ACC112 (cell line): Measurements from ENCODE around the gene INPP4A.

Experiments used
- H2AFZ ChIP-seq: fragments of 200-600 bp; sonication (generic); one replicate; pipeline ENCODE4 v1.6.0; 2017; ENCODE audit warnings: antibody characterized with exemption, low read length; ENCODE audit not compliant: unreplicated experiment
- H3K27ac ChIP-seq: fragments of 200-600 bp; sonication (generic); 2 replicates; pipeline ENCODE4 v1.5.1; 2014; ENCODE audit warnings: low read depth, mild to moderate bottlenecking, antibody characterized with exemption, low read length, moderate library complexity
- H3K27me3 ChIP-seq: fragments of 200-600 bp; sonication (generic); 2 replicates; pipeline ENCODE4 v1.6.1; 2014; ENCODE audit warnings: mild to moderate bottlenecking, antibody characterized with exemption, low read length, moderate library complexity, mixed read lengths; ENCODE audit not compliant: insufficient read depth
- H3K36me3 ChIP-seq: fragments of 200-600 bp; sonication (generic); 2 replicates; pipeline ENCODE4 v1.6.1; 2016; ENCODE audit warnings: mild to moderate bottlenecking, antibody characterized with exemption, low read length, moderate library complexity, mixed read lengths; ENCODE audit not compliant: insufficient read depth
- H3K4me1 ChIP-seq: fragments of 200-600 bp; sonication (generic); one replicate; pipeline ENCODE4 v1.6.1; 2016; ENCODE audit warnings: low read length, mixed read lengths; ENCODE audit not compliant: insufficient read depth, unreplicated experiment, control insufficient read depth
- H3K4me3 ChIP-seq: fragments of 200-600 bp; sonication (generic); 2 replicates; pipeline ENCODE4 v1.5.1; 2014; ENCODE audit warnings: mild to moderate bottlenecking, low read depth, low read length
- H3K79me2 ChIP-seq: fragments of 200-600 bp; sonication (generic); one replicate; pipeline ENCODE4 v1.6.0; 2016; ENCODE audit warnings: low read length; ENCODE audit not compliant: control insufficient read depth, unreplicated experiment, insufficient read depth

The INPP4A gene

DNA sequence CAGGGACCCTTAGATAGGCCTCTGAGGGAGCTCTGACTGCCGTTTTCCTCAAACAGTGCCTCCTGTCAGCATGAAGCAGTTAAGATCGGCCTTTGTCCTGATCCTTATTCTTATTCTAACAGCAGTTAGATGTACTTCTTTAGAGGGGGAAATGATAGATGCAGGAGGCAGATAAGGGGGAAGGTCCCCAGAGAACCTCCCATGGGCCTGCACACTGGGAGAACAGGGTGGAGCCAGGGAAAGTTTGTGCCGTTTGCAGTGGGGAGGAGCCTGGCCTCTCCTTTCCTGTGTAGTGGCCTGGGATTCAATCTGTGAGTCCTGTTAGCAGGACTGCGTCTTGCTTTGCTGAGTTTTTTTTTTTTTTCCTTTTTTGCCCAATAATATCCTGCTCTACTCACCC is 7.9 kb upstream of the INPP4A start:
- no peak overlapping the region for H3K4me3 ChIP-seq
- H3K4me1 ChIP-seq = no peaks in the 10 kb centered on the region
- H3K27me3 ChIP-seq = peaks cover 18% of the 10 kb centered on the region; the same call in 1 of the 2 replicates
- no peak overlapping the region for H2AFZ ChIP-seq
- H3K79me2 ChIP-seq = no peaks in the 10 kb centered on the region
- H3K27ac ChIP-seq = no peak overlapping the region
- H3K36me3 ChIP-seq = no peaks in the 10 kb centered on the region

- H3K36me3 ChIP-seq = no peaks in the 10 kb centered on the region
- no peak overlapping the region for H3K27ac ChIP-seq
- H3K27me3 ChIP-seq = peaks cover 17% of the 10 kb centered on the region; the same call in 1 of the 2 replicates
Measured at GRCh38 chr2:98438190-98439133, 6.2 kb upstream of the INPP4A start.

DNA sequence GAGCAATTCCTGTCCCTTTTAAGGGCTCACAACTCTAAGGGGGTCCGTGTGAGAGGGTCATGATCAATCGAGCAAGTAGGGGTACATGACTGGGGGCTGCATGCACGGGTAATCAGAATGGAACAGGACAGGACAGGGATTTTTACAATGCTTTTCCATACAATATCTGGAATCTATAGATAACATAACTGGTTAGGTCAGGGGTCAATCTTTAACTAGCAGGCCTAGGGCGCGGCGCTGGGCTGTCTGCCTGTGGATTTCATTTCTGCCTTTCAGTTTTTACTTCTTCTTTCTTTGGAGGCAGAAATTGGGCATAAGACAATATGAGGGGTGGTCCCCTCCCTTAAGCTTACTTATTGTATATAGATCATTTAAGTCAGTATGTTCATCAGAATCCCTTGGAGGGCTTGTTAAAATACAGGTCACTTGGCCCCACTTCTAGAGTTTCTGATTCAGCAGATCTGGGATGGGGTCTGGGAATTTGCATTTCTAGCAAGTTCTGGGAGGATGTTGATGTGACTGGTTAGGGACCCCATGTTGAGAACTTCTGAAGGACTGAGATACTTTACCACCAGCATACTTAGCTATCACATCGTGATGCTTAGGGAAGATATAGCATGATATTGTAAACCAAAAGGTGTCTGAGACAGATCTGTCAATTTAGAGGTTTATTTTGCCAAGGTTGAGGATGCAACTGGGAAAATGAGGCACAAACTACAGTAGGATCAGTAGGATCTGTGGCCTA is 2.8 kb upstream of the INPP4A start:
- Histone ChIP-seq H3K27me3 (peaks cover 15% of the 10 kb centered on the region; the same call in 1 of the 2 replicates), H3K27ac (no peak overlapping the region), H3K4me3 (no peak overlapping the region), H3K79me2 (peaks cover 17% of the 10 kb centered on the region), H3K36me3 (no peaks in the 10 kb centered on the region), H3K4me1 (peaks cover 8% of the 10 kb centered on the region), H2AFZ (no peak overlapping the region)

More at GRCh38 chr2:98438190-98439133, 6.2 kb upstream of the INPP4A start:
- H3K79me2 ChIP-seq = no peaks in the 10 kb centered on the region
- no peaks in the 10 kb centered on the region for H3K4me1 ChIP-seq
- no peak overlapping the region for H3K4me3 ChIP-seq
- no peak overlapping the region for H2AFZ ChIP-seq

- no peaks in the 10 kb centered on the region for H3K36me3 ChIP-seq
- H2AFZ ChIP-seq = no peak overlapping the region
- H3K4me3 ChIP-seq = no peak overlapping the region
- H3K79me2 ChIP-seq = peaks cover 22% of the 10 kb centered on the region
- H3K27ac ChIP-seq = no peak overlapping the region
- peaks cover 15% of the 10 kb centered on the region; the same call in 1 of the 2 replicates for H3K27me3 ChIP-seq
- H3K4me1 ChIP-seq = peaks cover 8% of the 10 kb centered on the region
Measured at GRCh38 chr2:98442488-98442887, 2.2 kb upstream of the INPP4A start.

DNA sequence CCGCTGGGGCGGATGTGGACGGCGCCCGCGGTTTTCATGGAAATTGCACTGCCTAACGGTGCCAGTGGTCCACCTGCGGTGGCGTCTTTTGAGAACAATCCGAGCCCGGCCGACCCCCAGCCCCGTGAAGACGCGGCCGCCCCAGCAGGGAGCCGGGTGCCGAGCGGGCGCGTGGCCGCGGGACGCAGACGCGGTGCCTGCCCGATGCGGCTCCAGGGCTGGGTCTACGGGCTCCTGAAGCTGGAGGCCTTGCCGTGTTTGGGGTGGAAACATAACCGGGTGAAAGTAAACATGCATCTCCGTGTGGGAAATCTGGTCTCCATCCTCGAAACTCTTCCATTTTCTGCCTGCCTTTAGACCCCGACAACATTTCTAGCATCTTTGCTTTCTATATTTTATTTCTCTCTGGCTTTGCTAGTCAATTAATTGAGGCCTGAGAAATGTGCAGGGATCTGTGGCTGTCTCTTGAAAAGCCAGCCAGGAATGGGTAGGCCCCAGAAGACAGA is 572 bp downstream of the INPP4A start:
- Histone ChIP-seq H3K27ac (no peak overlapping the region; the same call in 1 of the 2 replicates), H3K4me1 (peaks cover 8% of the 10 kb centered on the region), H3K4me3 (peak overlapping the region; percentile 84), H3K27me3 (no peaks in the 10 kb centered on the region; the same call in 1 of the 2 replicates), H2AFZ (peak overlapping the region; percentile 68), H3K79me2 (peaks cover 31% of the 10 kb centered on the region), H3K36me3 (no peaks in the 10 kb centered on the region)

GRCh38 chr2:98445683-98446581 is 1.3 kb downstream of the INPP4A start:
- H2AFZ ChIP-seq = peak overlapping the region; percentile 68
- H3K79me2 ChIP-seq = peaks cover 32% of the 10 kb centered on the region
- peaks cover 8% of the 10 kb centered on the region for H3K4me1 ChIP-seq
- H3K4me3 ChIP-seq = peak overlapping the region; percentile 84
- H3K27ac ChIP-seq = no peak overlapping the region; the same call in 1 of the 2 replicates
- no peaks in the 10 kb centered on the region for H3K27me3 ChIP-seq
- H3K36me3 ChIP-seq = no peaks in the 10 kb centered on the region

DNA sequence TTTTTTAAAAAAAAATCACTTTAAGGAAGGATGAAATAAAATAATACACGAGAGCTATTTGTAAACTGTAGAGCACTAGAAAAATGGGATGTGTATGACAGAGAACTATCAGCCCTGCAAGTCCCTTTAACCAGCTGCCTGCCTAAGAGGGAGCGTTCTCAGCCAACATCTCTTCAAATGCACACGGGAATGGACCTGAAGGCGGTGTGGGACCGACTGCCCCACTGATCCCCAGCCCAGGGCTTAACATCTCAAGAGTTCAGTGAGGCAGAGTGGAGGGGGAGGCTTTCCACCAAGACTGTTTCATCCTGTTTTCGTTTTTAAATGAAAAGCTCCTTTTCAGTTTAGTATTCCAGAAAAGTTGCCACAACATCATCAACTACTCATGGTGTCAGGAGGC is 2.2 kb downstream of the INPP4A start:
- no peak overlapping the region for H2AFZ ChIP-seq
- H3K4me3 ChIP-seq = no peak overlapping the region
- H3K27ac ChIP-seq = no peak overlapping the region
- H3K27me3 ChIP-seq = no peaks in the 10 kb centered on the region
- peaks cover 8% of the 10 kb centered on the region for H3K4me1 ChIP-seq
- H3K79me2 ChIP-seq = peaks cover 37% of the 10 kb centered on the region
- H3K36me3 ChIP-seq = no peaks in the 10 kb centered on the region

GRCh38 chr2:98448441-98449145 is 3.9 kb downstream of the INPP4A start:
- Histone ChIP-seq H3K27me3 (no peaks in the 10 kb centered on the region), H3K4me1 (peaks cover 8% of the 10 kb centered on the region), H3K4me3 (no peak overlapping the region), H3K36me3 (no peaks in the 10 kb centered on the region), H3K27ac (no peak overlapping the region), H2AFZ (no peak overlapping the region), H3K79me2 (peaks cover 48% of the 10 kb centered on the region)

GRCh38 chr2:98452396-98453027 is 7.9 kb downstream of the INPP4A start:
- H3K36me3 ChIP-seq = no peaks in the 10 kb centered on the region
- H3K79me2 ChIP-seq = peaks cover 38% of the 10 kb centered on the region
- peaks cover 29% of the 10 kb centered on the region for H3K4me1 ChIP-seq
- no peak overlapping the region for H3K27ac ChIP-seq
- no peak overlapping the region for H3K4me3 ChIP-seq
- no peaks in the 10 kb centered on the region for H3K27me3 ChIP-seq
- no peak overlapping the region for H2AFZ ChIP-seq
